Upper lobe of right lung (tissue), 1 donor: ENCODE data around the gene ANKRD24. TPM values are rescaled to one million over a fixed set of nuclear protein-coding genes. Genes with fewer than 3 reads are reported as not detected.
"Not testable (repeated sequence)": the region's sequence is repeated elsewhere in the genome, so short reads cannot be mapped to it uniquely, and the experiment has no call there.

Experiments
- ATAC-seq: fragments of 200-7000 bp; cut with Tn5 transposase; one replicate; pipeline ENCODE4 v1.9.1; 2020; ENCODE audit warnings: mild to moderate bottlenecking, moderate library complexity
- DNase-seq: peaks from one replicate; pipeline ENCODE4 v3.0.0-alpha.2; 2020
- H3K27ac ChIP-seq: fragments of 200-600 bp; one replicate; pipeline ENCODE4 v1.8.0; 2022
- H3K27me3 ChIP-seq: fragments of 200-600 bp; one replicate; pipeline ENCODE4 v1.8.0; 2022; ENCODE audit warnings: mild to moderate bottlenecking
- H3K36me3 ChIP-seq: fragments of 200-600 bp; one replicate; pipeline ENCODE4 v1.8.0; 2022
- H3K4me1 ChIP-seq: fragments of 200-600 bp; one replicate; pipeline ENCODE4 v1.8.0; 2022
- H3K4me3 ChIP-seq: fragments of 200-600 bp; one replicate; pipeline ENCODE4 v1.8.0; 2022; ENCODE audit warnings: mild to moderate bottlenecking
- H3K9me3 ChIP-seq: fragments of 200-600 bp; one replicate; pipeline ENCODE4 v1.8.0; 2022
- intact Hi-C: fragments of 100-400 bp; cut with DNase I; formaldehyde crosslinking; loops from one replicate; pipeline ENCODE4 v1.11.0; 2022
- total RNA-seq: library from RNA; stranded (reverse); fragmentation: NEBNext Ultra II Directional; extraction: Animal tissue kit (Norgen Biotek cat#: 25700); gene quantifications from one replicate; pipeline ENCODE4 v1.2.1, GENCODE V29; 2021
- TF ChIP-seq, protein P1 (sequence below): fragments of 200-600 bp; IDR thresholded peaks from one replicate; pipeline ENCODE4 v1.8.0; 2022; ENCODE audit warnings: antibody characterized with exemption
- donor health status: DM: no; HTN: yes; CAD: no; lungs with severe emphysema.

Gene ANKRD24
- total RNA-seq, 1 donor from 2014 or later: 2.3 TPM

DNA sequence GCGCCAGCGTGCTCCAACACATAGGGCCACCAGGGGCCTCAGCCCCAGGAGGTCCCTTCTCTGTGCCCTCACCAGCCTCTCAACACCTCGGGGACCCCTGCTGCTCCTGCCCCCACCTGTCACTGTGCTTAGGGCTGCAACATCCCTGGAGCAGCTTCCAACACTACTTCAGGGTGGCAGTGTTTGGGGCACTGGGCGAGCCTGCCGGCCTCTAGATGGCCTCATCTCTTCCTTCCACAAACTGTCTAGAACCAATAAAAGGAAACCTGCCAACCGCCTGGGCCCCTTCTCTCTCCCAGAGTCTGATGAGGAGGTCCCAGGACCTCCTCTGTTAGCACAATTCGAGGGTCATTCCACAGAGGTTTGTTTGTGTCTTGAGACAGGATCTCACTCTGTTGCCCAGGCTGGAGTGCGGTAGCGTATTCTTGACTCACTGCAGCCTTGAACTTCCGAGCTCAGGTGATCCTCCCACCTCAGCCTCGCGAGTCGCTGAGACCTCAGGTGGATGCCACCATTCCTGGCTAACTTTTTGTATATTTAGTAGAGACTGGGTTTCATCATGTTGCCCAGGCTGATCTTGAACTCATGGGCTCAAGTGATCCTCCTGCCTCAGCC, 86.4 kb downstream of the ANKRD24 start:
- H3K36me3 ChIP-seq: peaks cover 50% of the 10 kb centered on the region
- intact Hi-C loops: no loop called here
- TF ChIP-seq, protein P1, sequence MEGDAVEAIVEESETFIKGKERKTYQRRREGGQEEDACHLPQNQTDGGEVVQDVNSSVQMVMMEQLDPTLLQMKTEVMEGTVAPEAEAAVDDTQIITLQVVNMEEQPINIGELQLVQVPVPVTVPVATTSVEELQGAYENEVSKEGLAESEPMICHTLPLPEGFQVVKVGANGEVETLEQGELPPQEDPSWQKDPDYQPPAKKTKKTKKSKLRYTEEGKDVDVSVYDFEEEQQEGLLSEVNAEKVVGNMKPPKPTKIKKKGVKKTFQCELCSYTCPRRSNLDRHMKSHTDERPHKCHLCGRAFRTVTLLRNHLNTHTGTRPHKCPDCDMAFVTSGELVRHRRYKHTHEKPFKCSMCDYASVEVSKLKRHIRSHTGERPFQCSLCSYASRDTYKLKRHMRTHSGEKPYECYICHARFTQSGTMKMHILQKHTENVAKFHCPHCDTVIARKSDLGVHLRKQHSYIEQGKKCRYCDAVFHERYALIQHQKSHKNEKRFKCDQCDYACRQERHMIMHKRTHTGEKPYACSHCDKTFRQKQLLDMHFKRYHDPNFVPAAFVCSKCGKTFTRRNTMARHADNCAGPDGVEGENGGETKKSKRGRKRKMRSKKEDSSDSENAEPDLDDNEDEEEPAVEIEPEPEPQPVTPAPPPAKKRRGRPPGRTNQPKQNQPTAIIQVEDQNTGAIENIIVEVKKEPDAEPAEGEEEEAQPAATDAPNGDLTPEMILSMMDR: no peak
- no peak overlapping the region for H3K27ac ChIP-seq
- no peak overlapping the region for H3K4me3 ChIP-seq
- no peaks in the 10 kb centered on the region for H3K4me1 ChIP-seq
- no peaks in the 10 kb centered on the region for H3K27me3 ChIP-seq
- no peaks in the 10 kb centered on the region for H3K9me3 ChIP-seq
- no peak for ATAC-seq
- DNase-seq: no peak

DNA sequence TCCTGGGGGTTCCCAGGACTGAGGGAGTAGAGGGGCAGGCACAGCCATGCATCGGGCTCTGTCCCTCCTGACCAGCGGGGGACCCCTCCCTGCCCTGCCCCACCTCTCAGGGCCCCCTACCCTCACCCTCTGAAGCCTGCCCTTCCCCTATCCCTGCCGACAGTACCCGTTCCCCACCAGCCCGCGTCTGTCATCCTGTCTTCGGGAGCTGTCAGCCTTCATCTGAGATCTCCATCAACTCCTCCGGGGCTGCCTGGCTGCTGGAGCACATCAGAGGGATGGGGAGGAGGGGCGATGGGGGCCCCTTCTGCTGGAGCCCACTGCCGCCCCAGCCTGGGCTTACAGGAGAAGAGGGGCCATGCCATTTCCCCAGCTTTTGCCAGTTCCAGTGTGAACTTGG, 90.4 kb downstream of the ANKRD24 start:
- TF ChIP-seq, protein P1: no peak
- H3K36me3 ChIP-seq: peaks cover 21% of the 10 kb centered on the region
- no peak overlapping the region for H3K27ac ChIP-seq
- H3K4me3 ChIP-seq: no peak overlapping the region
- DNase-seq: no peak
- ATAC-seq: peak; percentile 26
- H3K4me1 ChIP-seq: no peaks in the 10 kb centered on the region
- H3K9me3 ChIP-seq: no peaks in the 10 kb centered on the region
- intact Hi-C loops: no loop called here
- peaks cover 3% of the 10 kb centered on the region for H3K27me3 ChIP-seq

DNA sequence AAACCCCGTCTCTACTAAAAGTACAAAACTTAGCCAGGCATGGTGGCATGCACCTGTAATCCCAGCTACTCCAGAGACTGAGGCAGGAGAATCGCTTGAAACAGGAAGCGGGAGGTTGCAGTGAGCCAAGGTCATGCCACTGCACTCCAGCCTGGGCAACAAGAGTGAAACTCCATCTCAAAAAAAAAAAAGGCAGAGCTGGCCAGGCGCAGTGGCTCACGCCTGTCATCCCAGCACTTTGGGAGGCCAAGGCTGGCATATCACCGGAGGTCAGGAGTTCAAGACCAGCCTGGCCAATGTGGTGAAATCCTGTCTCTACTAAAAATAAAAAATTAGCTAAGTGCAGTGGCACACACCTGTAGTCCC, 91.8 kb downstream of the ANKRD24 start:
- H3K27me3 ChIP-seq: peaks cover 16% of the 10 kb centered on the region
- intact Hi-C loops, ATAC-seq, H3K4me3 ChIP-seq, H3K4me1 ChIP-seq, H3K27ac ChIP-seq, H3K9me3 ChIP-seq, H3K36me3 ChIP-seq, DNase-seq: not testable (repeated sequence)

Other genes starting within 250 kb of the ANKRD24 start
- 1.6 TPM for gene NMRK2, start 249.6 kb upstream of the ANKRD24 start, total RNA-seq
- gene DAPK3, start 211.6 kb upstream of the ANKRD24 start, total RNA-seq: 70.7 TPM
- 1,960 TPM for gene EEF2, start 197.2 kb upstream of the ANKRD24 start, total RNA-seq
- 25.4 TPM for gene PIAS4, start 175.0 kb upstream of the ANKRD24 start, total RNA-seq
- 54.3 TPM for gene ZBTB7A, start 115.8 kb upstream of the ANKRD24 start, total RNA-seq
- 110 TPM for gene MAP2K2, start 58.6 kb upstream of the ANKRD24 start, total RNA-seq
- gene CREB3L3, start 29.1 kb upstream of the ANKRD24 start, total RNA-seq: not detected
- 20.3 TPM for gene SIRT6, start 126 bp upstream of the ANKRD24 start, total RNA-seq
- gene EBI3, start 46.8 kb downstream of the ANKRD24 start, total RNA-seq: 2.0 TPM
- gene YJU2, start 64.4 kb downstream of the ANKRD24 start, total RNA-seq: 18.9 TPM
- gene SHD, start 96.6 kb downstream of the ANKRD24 start, total RNA-seq: not detected
- gene TMIGD2, start 119.7 kb downstream of the ANKRD24 start, total RNA-seq: 2.7 TPM
- gene FSD1, start 121.9 kb downstream of the ANKRD24 start, total RNA-seq: 1.5 TPM
- 16.1 TPM for gene STAP2, start 156.1 kb downstream of the ANKRD24 start, total RNA-seq
- gene MPND, start 160.9 kb downstream of the ANKRD24 start, total RNA-seq: 29.3 TPM
- 47.6 TPM for gene SH3GL1, start 217.9 kb downstream of the ANKRD24 start, total RNA-seq
- 10.8 TPM for gene CHAF1A, start 220.0 kb downstream of the ANKRD24 start, total RNA-seq